Tibial nerve (tissue), 4 donors: ENCODE results near the gene ITGB7.

Experiments used
- CTCF ChIP-seq, 5 experiments: fragments of 200-600 bp in 3 of 5; fragments of 450-650 bp in 2 of 5; sonication (generic) in 3 of 5; IDR thresholded peaks; one replicate each; pipeline ENCODE4 v1.5.1; 2016 to 2019; ENCODE audit warnings: antibody characterized with exemption in 5 of 5, mild to moderate bottlenecking in 3 of 5, moderate library complexity in 2 of 5
- EP300 ChIP-seq, 2 donors: sonication (generic); formaldehyde crosslinking; IDR thresholded peaks; one replicate each; pipeline ENCODE4 v1.6.1; 2017; ENCODE audit warnings: antibody characterized with exemption in 2 of 2, mild to moderate bottlenecking in 1 of 2
- POLR2A ChIP-seq, 2 donors: fragments of 450-650 bp; IDR thresholded peaks; one replicate each; pipeline ENCODE4 v1.6.1; 2017; ENCODE audit warnings: antibody characterized with exemption in 2 of 2, mild to moderate bottlenecking in 2 of 2, moderate library complexity in 2 of 2

DNA sequence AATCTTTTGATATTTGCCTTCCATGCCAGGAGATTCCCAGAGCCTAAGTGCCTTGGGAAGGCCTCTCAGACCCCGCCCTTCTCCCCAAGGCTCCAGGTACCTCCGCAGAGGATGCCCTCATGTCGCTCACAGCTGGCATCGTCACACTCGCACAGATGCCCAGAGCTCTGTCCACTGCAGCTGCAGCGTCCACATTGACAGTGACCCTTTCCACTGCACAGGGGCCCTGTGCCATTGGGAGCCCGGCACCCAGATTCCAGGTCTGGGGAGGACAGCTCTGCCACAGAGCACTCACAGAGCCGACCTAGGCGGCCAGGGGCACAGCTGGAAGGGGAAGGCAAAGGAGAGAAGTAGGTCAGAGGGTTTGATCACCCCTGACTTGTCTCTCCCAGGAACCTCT lies 14.0 kb downstream of the ITGB7 start:
- TF ChIP-seq CTCF (IDR thresholded peaks at IDR 0.05) = no peak
- no peak for TF ChIP-seq POLR2A (IDR thresholded peaks at IDR 0.05)
- TF ChIP-seq EP300 (IDR thresholded peaks at IDR 0.05) = no peak
